ENCODE results near the gene KIAA1191. TPM values are rescaled to one million over a fixed set of nuclear protein-coding genes. Genes with fewer than 3 reads are reported as not detected.
"Not testable (repeated sequence)": the region's sequence is repeated elsewhere in the genome, so short reads cannot be mapped to it uniquely, and the experiment has no call there.

Gene KIAA1191
- total and polyA plus RNA-seq, 2 of the 4 experiments (the other 2 are of a cell fraction), result 114 to 124 TPM

DNA sequence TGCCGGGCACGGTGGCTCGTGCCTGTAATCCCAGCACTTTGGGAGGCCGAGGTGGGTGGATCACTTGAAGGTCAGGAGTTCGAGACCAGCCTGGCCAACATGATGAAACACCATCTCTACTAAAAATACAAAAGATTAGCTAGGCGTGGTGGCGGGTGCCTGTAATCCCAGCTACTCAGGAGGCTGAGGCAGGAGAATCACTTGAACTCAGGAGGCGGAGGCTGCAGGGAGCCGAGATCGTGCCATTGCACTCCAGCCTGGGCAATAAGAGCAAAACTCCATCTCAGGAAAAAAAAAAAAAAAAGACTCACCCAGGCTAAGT is 46.6 kb upstream of the KIAA1191 start:
- WGBS, 2 experiments (ENCODE audit: extremely low coverage in 2 of 2, insufficient read length in 1 of 2), result no CpG with 5 or more reads among the region's 10 CpGs
- H3K23ac ChIP-seq (ENCODE audit: low read depth, low read length); POLR2A ChIA-PET (ENCODE audit: unreplicated experiment): not testable (repeated sequence)

More for the DNA sequence above, 46.6 kb upstream of the KIAA1191 start:
- Histone ChIP-seq H3K36me3 (ENCODE audit: control insufficient read depth, insufficient read depth, low read length) (peaks cover 27% of the 10 kb centered on the region), H3K79me1 (ENCODE audit: low read depth in 1 of 2, low read length in 2 of 2) (peaks cover 22 to 37% of the 10 kb centered on the region in 2 experiments), H4K20me1 (ENCODE audit: insufficient read depth, low read length) (peaks cover 25% of the 10 kb centered on the region)
- H4K5ac ChIP-seq (ENCODE audit: low read depth, low read length); dilution Hi-C loops (cut with HindIII; ENCODE audit: low sequenced_read_pairs, unreplicated experiment); H2AFZ ChIP-seq (replicated peaks; ENCODE audit: low read length, poor library complexity); H3K56ac ChIP-seq (ENCODE audit: extremely low read depth, insufficient read depth, low read length); H4K91ac ChIP-seq (ENCODE audit: insufficient read depth, low read depth, low read length); H2AK9ac ChIP-seq (replicated peaks; ENCODE audit: low read depth, low read length, poor library complexity); H2AK5ac ChIP-seq (ENCODE audit: low read depth, low read length); DNase-seq; ATAC-seq (ENCODE audit: low read depth); H2BK20ac ChIP-seq (ENCODE audit: low read depth, low read length); H3K27me3 ChIP-seq (ENCODE audit: control insufficient read depth, insufficient read depth, low read length); H3K9me3 ChIP-seq (ENCODE audit: control insufficient read depth, insufficient read depth, low read length); H3K4me2 ChIP-seq (ENCODE audit: low read depth, low read length); in situ Hi-C loops (cut with MboI; ENCODE audit: low sequenced_read_pairs); H3K27ac ChIP-seq (ENCODE audit: insufficient read depth, low read length); H3K4me1 ChIP-seq (ENCODE audit: control insufficient read depth, insufficient read depth, low read length); H3K4me3 ChIP-seq (ENCODE audit: insufficient read depth, low read depth, low read length); H4K8ac ChIP-seq (ENCODE audit: low read depth in 2 of 2, low read length in 2 of 2); H3K4ac ChIP-seq (ENCODE audit: low read depth, low read length); H2BK5ac ChIP-seq (ENCODE audit: low read depth, low read length, poor library complexity, severe bottlenecking); H2BK120ac ChIP-seq (ENCODE audit: low read depth, low read length); intact Hi-C loops (cut with micrococcal nuclease); H2BK15ac ChIP-seq (ENCODE audit: low read depth, low read length); H3K18ac ChIP-seq (ENCODE audit: low read depth, low read length); H3K9ac ChIP-seq (ENCODE audit: low read depth, low read length); H3K14ac ChIP-seq (replicated peaks; ENCODE audit: low read depth, low read length); BruUV-seq (replicated peaks); H3K9me1 ChIP-seq (ENCODE audit: insufficient read depth, low read length): not testable (repeated sequence)
- CTCF ChIA-PET, result interaction anchor here (1.2 kb wide), 1 partner anchor 40 kb away, joined by 3 read pairs; no protein-coding TSS in a partner anchor

Data from IMR-90 (cell line).